Measurements from ENCODE around the gene C16orf89. TPM values are rescaled to one million over a fixed set of nuclear protein-coding genes. Genes with fewer than 3 reads are reported as not detected.

The C16orf89 gene
- total RNA-seq, 2 donors from 2014 or later: 0.51 TPM; not detected in 1

- H3K36me3 Mint-ChIP-seq (ENCODE audit: low read depth): no peaks in the 10 kb centered on the region
- no peak for TF ChIP-seq CTCF (conservative IDR thresholded peaks at IDR 0.05)
- no peak overlapping the region for H3K27ac Mint-ChIP-seq
- Histone ChIP-seq H3K27me3 (ENCODE audit: control insufficient read depth, insufficient read depth, low read length, poor library complexity, severe bottlenecking) (peaks cover 34% of the 10 kb centered on the region), H3K27ac (ENCODE audit: low read depth, low read length) (no peak overlapping the region), H3K36me3 (ENCODE audit: control insufficient read depth, insufficient read depth, low read length) (no peaks in the 10 kb centered on the region), H3K9ac (ENCODE audit: extremely low read depth, low read length, poor library complexity, severe bottlenecking) (no peak overlapping the region), H3K4me1 (ENCODE audit: control insufficient read depth, insufficient read depth, low read length) (no peaks in the 10 kb centered on the region), H3K4me3 (ENCODE audit: low read length) (no peak overlapping the region), H3K9me3 (ENCODE audit: control insufficient read depth, low read length) (no peaks in the 10 kb centered on the region)
- WGBS, 2 experiments (ENCODE audit: insufficient coverage in 1 of 2, insufficient read length in 1 of 2): 86 to 91% methylated on average over 7 of the region's 7 CpGs
- H3K4me3 Mint-ChIP-seq: no peak overlapping the region
- H3K9me3 Mint-ChIP-seq: no peaks in the 10 kb centered on the region
- DNase-seq: no peak
- H3K4me1 Mint-ChIP-seq: no peaks in the 10 kb centered on the region
- H3K27me3 Mint-ChIP-seq (ENCODE audit: insufficient read depth): peaks cover 52% of the 10 kb centered on the region
These were observed 64.2 kb downstream of the C16orf89 start for GRCh38 chr16:5001571-5001970.

- 93% methylated on average over 9 to 19 of the region's 19 CpGs for WGBS, 2 experiments (ENCODE audit: insufficient coverage in 1 of 2, insufficient read length in 1 of 2)
- Mint-ChIP-seq H3K36me3 (ENCODE audit: low read depth) (no peaks in the 10 kb centered on the region), H3K27me3 (ENCODE audit: insufficient read depth) (peaks cover 49% of the 10 kb centered on the region), H3K4me3 (no peak overlapping the region), H3K4me1 (no peaks in the 10 kb centered on the region), H3K9me3 (no peaks in the 10 kb centered on the region), H3K27ac (no peak overlapping the region)
- TF ChIP-seq CTCF (conservative IDR thresholded peaks at IDR 0.05): no peak
- peaks cover 25% of the 10 kb centered on the region for H3K27me3 ChIP-seq (ENCODE audit: control insufficient read depth, insufficient read depth, low read length, poor library complexity, severe bottlenecking)
- no peaks in the 10 kb centered on the region for H3K9me3 ChIP-seq (ENCODE audit: control insufficient read depth, low read length)
- no peak overlapping the region for H3K4me3 ChIP-seq (ENCODE audit: low read length)
- no peak overlapping the region for H3K9ac ChIP-seq (ENCODE audit: extremely low read depth, low read length, poor library complexity, severe bottlenecking)
- H3K27ac ChIP-seq (ENCODE audit: low read depth, low read length): no peak overlapping the region
- H3K36me3 ChIP-seq (ENCODE audit: control insufficient read depth, insufficient read depth, low read length): no peaks in the 10 kb centered on the region
- DNase-seq: no peak
- no peaks in the 10 kb centered on the region for H3K4me1 ChIP-seq (ENCODE audit: control insufficient read depth, insufficient read depth, low read length)
These were observed 65.2 kb downstream of the C16orf89 start for GRCh38 chr16:5000573-5001001.

GRCh38 chr16:4994719-4995434 is 70.9 kb downstream of the C16orf89 start:
- DNase-seq: no peak
- peaks cover 7% of the 10 kb centered on the region for H3K27me3 ChIP-seq (ENCODE audit: control insufficient read depth, insufficient read depth, low read length, poor library complexity, severe bottlenecking)
- Mint-ChIP-seq H3K4me3 (no peak overlapping the region), H3K27me3 (ENCODE audit: insufficient read depth) (peaks cover 13% of the 10 kb centered on the region), H3K9me3 (no peaks in the 10 kb centered on the region), H3K36me3 (ENCODE audit: low read depth) (no peaks in the 10 kb centered on the region), H3K27ac (no peak overlapping the region), H3K4me1 (no peaks in the 10 kb centered on the region)
- no peaks in the 10 kb centered on the region for H3K4me1 ChIP-seq (ENCODE audit: control insufficient read depth, insufficient read depth, low read length)
- H3K9me3 ChIP-seq (ENCODE audit: control insufficient read depth, low read length): no peaks in the 10 kb centered on the region
- peak overlapping the region; percentile 32 for H3K27ac ChIP-seq (ENCODE audit: low read depth, low read length)
- no peak for TF ChIP-seq CTCF (conservative IDR thresholded peaks at IDR 0.05)
- no peaks in the 10 kb centered on the region for H3K36me3 ChIP-seq (ENCODE audit: control insufficient read depth, insufficient read depth, low read length)
- no peak overlapping the region for H3K4me3 ChIP-seq (ENCODE audit: low read length)
- 80 to 81% methylated on average over 15 to 17 of the region's 18 CpGs for WGBS, 2 experiments (ENCODE audit: insufficient coverage in 1 of 2, insufficient read length in 1 of 2)
- no peak overlapping the region for H3K9ac ChIP-seq (ENCODE audit: extremely low read depth, low read length, poor library complexity, severe bottlenecking)

Other genes starting within 250 kb of the C16orf89 start
- 100 to 1,000 TPM in 1 of 2 donors, 10 to 100 TPM in 1; 99.3 to 108 TPM for gene GLYR1, start 218.7 kb downstream of the C16orf89 start, total RNA-seq
- 10 to 100 TPM; 36.8 to 46.7 TPM for gene UBN1, start 218.5 kb downstream of the C16orf89 start, total RNA-seq
- gene PPL, start 128.8 kb downstream of the C16orf89 start, total RNA-seq: 10 to 100 TPM; 37.8 to 48.5 TPM
- under 1 TPM; 0.22 to 0.33 TPM for gene SEC14L5, start 107.6 kb downstream of the C16orf89 start, total RNA-seq
- gene NAGPA, start 32.0 kb downstream of the C16orf89 start, total RNA-seq: 10 to 100 TPM; 12.7 to 14.0 TPM
- gene ALG1, start 5.9 kb upstream of the C16orf89 start, total RNA-seq: 10 to 100 TPM; 25.1 to 32.3 TPM
- gene EEF2KMT, start 31.8 kb upstream of the C16orf89 start, total RNA-seq: 10 to 100 TPM in 1 of 2 donors, 1 to 10 TPM in 1; 8.6 to 15.6 TPM

Data from endodermal cell (in vitro differentiated cells).